ENCODE measurements around the gene RBM27.
"Not testable (repeated sequence)": the region's sequence is repeated elsewhere in the genome, so short reads cannot be mapped to it uniquely, and the experiment has no call there.

The RBM27 gene

DNA sequence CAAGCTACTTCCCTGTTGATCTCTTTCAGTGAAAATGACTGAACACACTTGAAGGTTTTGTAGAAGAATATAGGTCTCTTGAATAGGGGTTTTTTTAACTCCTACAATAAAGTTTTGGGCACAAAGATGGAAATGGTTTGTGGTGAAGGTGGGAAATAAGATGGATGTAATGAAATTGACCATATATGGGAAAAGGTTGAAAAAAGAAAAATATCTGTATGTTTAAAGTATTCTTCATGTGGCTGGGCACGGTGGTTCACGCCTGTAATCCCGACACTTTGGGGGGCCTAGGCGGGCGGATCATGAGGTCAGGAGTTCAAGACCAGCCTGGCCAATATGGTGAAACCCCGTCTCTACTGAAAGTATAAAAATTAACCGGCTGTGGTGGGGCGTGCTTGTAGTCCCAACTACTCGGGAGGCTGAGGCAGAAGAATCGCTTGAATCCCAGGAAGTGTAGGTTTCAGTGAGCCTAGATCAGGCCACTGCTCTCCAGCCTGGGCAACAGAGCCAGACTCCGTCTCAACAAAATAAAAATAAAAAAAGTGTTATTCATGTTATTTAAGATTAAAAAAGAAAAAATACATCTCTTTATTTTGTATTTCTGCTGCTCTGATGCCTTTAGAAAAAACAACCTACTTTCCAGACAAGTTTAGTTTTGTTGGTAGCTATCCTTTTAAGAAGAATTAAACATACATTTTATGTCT, 2.2 kb downstream of the RBM27 start:
- no peak for DNase-seq (ENCODE audit: low spot score)

DNA sequence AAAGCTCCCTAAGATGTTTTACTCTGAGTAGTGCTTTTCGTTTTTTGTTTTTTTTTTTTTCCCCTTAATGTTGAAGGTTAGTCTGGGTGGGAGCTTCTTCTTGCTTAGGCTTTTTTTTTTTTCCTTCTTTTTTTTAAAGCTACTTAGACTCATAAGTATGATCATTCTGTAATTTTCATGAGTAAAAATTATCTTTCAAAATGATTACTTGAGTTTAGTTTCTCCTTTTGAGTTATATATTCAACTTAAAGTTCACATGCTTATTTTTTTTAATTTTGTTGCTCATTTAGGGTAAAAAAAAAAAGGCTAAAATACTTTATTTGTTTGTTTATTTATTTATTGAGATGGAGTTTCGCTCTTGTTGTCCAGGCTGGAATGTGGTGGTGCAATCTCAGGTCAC, 2.9 kb downstream of the RBM27 start:
- no peak for DNase-seq (ENCODE audit: low spot score)

DNA sequence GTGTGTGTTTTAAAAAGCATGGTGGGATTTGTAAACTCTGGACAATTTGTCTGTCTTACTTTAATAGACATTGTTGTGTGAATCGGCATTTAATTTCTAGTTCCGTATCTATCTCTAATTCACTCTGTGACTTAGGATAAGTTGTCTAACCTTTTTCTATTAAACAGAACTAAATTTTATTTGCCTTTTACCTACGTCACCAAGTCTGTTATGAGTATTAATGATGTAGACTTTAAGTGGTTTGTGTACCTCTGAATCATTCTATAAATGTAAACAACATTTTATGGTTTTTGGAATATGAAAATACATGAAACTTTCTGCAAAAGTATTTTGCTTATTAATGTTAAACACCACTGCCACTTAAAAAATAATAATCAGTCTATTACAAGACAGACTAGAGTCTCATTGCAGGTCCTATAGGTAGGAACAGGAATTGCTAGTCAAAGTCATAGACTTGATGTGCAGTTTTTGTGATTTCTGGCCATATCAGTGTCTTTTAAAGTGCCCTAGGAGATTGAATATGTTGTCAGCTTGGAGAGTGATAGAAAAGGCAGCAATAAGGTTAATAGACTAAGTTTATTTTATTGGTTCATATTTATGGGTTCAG, 5.6 kb downstream of the RBM27 start:
- no peak for DNase-seq (ENCODE audit: low spot score)

DNA sequence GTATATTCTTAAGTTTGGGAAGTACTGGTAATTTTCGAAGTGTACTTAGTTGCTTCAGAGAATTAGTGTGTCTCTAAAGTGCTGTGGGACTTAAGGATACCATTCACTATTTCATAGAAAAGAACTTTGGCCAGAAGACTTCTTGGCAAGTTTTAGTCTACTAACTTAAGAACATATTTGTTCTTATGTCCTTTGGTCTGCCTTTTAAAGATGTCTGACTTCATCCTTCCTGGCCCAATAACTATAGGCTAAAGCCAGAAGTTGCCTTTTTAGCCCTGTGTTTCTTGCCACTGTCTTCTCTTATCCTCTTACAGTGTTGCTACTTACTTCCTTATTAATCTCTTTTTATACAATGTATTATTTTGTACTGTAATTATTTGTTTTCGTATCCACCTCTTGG, 6.3 kb downstream of the RBM27 start:
- no peak for DNase-seq (ENCODE audit: low spot score)

DNA sequence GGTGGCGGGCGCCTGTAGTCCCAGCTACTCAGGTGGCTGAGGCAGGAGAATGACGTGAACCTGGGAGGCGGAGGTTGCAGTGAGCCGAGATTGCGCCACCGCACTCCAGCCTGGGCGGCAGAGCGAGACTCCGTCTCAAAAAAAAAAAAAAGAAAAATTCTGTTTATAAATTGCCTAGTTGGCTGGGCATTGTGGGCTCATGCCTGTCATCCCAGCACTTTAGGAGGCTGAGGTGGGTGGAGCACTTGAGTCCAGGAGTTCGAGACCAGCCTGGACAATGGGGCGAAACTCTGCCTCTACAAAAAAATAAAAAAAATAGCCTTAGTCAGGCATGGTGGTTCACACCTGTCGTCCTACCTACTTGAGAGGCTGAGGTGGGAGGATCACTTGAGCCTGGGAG, 7.4 kb downstream of the RBM27 start:
- not testable (repeated sequence) for DNase-seq (ENCODE audit: low spot score)

DNA sequence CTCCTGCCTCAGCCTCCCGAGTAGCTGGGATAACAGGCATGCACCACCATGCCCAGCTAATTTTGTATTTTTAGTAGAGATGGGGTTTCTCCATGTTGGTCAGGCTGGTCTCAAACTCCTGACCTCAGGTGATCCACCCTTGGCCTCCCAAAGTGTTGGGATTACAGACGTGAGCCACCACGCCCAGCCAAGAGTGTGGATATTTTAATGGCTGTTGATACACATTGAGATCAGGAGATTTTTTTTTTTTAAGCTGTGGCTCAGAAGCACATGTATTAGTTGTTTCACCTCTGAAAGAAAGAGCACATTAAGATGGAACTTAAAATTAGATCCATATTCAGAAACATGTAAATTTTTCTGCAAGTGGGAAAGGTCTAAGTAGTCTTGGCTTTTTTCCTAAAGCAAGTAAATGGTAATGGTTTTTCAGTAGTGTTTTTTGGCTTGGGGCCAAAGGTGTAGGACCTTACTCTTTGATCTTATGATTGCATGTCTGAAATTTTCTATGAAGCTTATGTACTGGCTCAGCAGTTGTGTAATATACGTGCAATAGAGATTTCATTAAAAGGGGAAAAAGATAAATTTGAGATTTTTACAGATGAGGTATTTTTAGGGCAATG, 9.9 kb downstream of the RBM27 start:
- no peak for DNase-seq (ENCODE audit: low spot score)

DNA sequence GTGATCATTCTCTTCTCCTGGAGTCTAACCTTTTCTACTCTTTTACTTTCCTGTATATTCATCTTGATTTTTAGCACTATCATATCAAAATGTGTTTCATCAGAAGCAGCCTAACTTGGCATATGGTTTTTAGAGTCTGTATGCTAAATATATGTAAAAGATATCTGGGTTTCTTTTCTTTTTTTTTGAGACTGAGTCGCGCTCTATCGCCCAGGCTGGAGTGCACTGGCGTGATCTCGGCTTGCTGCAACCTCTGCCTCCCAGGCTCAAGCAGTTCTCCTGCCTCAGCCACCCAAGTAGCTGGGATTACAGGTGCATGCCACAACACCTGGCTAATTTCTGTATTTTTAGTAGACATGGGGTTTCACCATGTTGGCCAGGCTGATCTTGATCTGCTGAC, 11.5 kb downstream of the RBM27 start:
- not testable (repeated sequence) for DNase-seq (ENCODE audit: low spot score)

DNA sequence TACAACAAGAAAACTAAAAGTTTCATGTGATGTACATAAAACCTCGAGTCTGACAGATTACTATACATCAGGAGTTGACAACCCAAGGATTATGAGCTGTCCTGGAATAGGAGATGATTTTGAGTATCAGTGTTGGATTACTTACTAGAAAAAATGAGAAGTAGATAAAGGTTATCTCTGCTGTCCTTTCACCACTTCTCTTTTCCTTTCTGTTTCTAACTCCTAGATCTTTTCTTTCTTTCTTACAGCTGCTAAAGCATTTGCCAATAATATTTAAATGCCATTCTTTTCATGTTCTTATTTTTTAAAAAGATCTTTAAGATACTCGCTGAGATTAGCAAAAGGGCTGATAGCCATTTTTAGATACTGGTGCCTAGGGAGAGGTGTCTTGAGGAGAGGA, 14.8 kb downstream of the RBM27 start:
- DNase-seq (ENCODE audit: low spot score), result no peak

DNA sequence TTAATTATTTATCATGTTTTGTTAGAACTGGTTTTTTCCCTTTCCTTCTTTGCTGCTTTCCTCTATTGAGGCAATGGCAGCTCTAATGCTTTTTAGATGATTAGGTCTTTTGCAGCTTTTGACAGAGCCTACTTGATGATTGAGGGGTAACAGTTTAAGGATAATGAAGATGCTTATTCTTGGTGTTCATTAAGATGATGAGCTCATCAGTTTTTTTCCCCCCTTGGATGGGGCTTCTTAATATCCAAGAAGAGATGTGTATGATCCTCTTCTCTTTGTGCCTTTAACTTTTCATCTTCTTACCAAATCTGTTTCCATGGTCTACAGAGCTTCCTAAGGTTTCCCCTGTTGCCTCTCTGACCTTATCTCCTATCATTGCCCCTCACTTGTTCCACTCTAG, 15.8 kb downstream of the RBM27 start:
- DNase-seq (ENCODE audit: low spot score), result no peak

DNA sequence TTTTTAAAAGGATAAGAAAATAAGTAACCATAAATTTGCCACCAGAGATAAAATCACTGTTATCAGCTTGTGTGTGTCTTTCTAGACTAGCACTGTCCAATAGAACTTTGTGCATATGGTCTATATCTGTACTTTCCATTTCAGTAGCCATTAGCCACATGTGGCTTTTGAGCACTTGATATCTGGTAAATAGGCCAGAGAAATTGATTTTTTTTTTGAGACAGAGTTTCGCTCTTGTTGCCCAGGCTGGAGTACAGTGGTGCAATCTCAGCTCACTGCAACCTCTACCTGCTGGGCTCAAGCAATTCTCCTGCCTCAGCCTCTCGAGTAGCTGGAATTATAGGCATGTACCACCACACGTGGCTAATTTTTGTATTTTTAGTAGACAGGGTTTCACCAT, 17.8 kb downstream of the RBM27 start:
- DNase-seq (ENCODE audit: low spot score), result no peak

DNA sequence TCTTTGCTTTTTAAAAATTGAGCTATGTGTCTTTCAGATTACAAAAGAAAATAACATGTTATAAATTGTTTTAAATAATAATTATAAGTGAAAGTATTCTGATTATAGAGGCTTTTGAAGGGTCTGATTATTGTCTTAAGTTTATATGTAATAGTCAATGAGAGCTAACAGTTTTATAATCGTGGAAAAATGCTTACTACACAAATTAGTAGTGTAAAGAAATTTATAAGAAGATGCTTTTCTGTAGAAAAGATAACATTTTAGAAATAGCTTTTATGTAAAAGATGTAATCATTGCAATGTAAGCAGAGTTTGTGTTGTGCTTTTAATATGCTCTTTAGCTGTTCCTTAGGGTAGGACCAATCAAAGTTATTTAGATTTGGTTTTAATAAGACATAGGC, 18.6 kb downstream of the RBM27 start:
- no peak for DNase-seq (ENCODE audit: low spot score)

DNA sequence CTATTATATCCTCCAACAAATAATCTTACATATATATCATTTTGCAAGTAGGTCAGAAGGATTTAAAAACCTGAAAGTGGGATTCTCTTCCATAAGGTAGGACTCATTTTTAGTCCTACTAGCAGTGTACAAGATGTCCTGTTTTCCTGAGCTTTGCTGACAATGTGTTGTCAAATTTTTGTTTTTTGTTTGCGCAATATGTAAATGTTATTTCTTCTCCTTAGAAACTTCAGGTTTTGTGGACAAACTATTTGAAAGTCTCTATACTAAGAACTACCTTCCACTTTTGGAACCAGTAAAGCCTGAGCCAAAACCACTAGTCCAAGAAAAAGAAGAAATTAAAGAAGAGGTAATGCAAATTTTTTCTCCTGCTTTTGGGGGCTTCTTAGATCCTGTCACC, 19.8 kb downstream of the RBM27 start:
- DNase-seq (ENCODE audit: low spot score), result no peak

DNA sequence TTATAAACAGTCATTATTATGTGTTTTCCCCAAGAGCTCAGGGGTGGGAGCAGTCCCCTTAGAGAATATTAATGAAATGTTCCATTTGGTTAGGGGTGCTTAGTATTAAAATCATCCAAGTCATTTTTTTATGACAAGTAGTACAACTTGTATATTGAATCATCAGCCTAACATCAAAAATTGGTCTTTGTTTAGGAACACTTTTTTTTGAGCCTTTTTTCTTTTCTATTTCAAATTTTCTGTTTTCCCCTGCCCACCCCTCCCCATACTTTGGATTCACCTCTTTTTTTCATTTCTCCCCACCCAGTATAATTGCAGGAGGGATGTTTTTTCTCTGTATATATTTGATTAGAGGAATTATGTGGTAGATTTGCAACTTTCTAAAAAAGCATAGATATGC, 25.8 kb downstream of the RBM27 start:
- no peak for DNase-seq (ENCODE audit: low spot score)

DNA sequence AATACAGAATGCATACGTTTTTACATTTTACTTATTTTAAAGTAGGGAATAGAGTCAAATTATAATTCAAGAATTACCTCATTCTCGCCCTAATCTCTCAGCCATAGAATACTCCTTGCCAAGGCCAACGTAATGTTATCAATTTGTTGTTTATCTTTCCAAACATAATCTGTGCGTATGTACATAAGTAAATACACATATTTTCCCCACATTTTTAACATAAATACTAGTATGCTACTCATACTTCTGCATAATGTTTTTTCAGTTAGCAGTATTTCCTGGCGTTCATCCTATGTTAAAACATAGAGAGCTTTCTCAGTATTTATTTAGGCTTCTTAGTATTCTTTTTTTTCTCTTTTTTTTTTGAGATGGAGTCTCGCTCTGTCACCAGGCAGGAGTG, 28.8 kb downstream of the RBM27 start:
- no peak for DNase-seq (ENCODE audit: low spot score)

DNA sequence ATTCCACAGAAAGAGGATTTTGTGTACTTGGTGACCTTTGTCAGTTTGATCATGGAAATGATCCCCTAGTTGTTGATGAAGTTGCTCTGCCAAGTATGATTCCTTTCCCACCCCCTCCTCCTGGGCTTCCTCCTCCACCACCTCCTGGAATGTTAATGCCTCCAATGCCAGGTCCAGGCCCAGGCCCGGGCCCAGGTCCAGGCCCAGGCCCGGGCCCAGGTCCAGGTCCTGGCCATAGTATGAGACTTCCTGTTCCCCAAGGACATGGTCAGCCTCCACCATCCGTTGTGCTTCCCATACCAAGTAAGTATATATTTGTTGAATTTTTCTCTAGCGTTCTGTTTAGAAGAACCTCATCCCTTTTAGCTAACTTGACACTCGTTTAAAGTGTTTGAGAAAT, 30.0 kb downstream of the RBM27 start:
- DNase-seq (ENCODE audit: low spot score), result no peak

DNA sequence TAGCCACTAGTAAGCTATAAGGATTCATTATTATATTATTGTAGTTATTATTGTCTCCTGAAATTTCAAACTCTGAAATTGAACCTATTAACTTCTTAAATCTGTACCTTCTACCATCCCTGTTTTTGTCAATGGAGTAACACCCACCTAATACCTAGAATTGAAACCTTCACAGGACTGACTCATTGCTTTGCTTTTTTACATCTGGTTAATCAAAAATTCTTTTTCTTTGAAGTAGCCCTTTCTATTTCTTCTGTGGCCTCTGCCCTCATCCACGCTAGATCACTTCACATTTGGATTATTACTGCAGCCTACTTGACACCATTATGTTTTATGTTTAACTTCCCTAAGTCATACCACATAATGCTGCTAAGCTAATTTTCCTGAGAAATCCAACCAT, 35.6 kb downstream of the RBM27 start:
- no peak for DNase-seq (ENCODE audit: low spot score)

DNA sequence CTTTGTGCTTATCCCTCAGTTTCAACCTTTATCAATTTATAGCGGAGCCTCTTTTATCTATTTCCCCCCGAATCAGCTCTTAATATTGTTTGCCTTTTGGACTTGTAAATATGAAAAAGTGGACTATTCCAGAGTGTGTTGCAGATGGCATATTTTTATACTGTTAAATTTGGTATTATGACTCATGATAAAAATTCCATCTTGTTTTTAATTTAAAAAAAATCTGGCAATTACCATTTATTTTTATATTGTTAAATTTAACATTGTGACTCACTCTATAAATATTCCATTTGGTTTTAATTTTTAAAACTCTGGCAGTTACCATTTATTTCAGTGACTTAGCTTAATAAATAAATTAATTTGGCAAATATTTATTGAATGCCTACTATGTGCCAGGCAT, 37.5 kb downstream of the RBM27 start:
- DNase-seq (ENCODE audit: low spot score), result no peak

DNA sequence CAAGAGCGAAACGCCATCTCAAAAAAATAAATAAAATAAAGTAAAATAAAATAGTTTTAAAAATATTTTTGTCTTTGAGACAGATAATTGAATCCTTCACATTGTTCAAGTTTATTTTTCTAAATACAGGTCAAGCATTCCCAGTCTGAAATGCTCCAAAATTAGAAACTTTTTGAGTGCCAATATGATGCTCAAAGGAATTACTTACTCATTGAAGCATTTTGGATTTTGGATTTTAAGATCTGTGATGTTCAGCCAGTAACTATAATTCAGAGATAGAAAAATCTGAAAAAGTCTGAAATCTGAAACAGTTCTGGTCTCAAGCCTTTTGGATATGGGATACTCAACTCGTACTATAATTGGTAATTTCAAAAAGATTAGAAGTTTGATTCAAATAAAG, 39.8 kb downstream of the RBM27 start:
- DNase-seq (ENCODE audit: low spot score), result no peak

DNA sequence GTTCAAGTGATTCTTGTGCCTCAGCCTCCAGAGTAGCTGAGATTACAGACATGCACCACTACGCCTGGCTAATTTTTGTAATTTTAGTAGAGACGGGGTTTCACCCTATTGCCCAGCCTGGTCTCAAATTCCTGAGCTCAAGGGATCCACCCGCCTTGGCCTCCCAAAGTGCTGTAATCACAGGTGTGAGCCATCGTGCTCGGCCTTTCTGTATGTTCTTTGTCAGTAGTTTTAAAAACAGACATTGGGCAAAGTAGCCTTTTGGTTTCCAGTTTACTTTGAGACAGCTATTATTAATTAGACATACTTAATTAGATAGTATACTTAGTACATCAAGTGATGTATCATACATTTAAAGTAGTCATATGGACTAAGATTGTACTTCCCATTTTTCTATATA, 45.2 kb downstream of the RBM27 start:
- DNase-seq (ENCODE audit: low spot score), result no peak

DNA sequence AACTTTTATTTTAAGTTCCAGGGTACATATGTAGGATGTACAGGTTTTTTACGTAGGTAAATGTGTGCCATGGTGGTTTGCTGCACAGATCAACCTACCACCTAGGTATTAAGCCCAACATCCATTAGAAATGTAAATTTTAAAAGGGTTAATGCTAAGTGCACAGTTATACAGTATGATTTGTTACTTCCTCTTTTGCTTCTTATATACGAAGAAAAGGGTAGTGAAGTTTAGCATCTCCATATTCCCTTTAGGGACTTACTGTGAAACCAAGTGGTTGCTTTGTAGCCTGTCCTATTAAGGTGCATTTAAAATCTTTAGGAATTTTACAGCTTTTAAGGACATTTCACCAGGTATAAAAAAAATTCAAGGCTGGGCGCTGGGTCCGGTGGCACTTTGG, 46.4 kb downstream of the RBM27 start:
- no peak for DNase-seq (ENCODE audit: low spot score)
